OCI-LY7 (cell line): ENCODE results near the gene WNT1.

Source experiments
- CTCF ChIP-seq: fragments of 200-600 bp; sonication (generic); conservative IDR thresholded peaks from 2 replicates; pipeline ENCODE4 v1.5.1; 2014; ENCODE audit warnings: mild to moderate bottlenecking, antibody characterized with exemption, low read length, moderate library complexity, mixed read lengths
- EZH2phosphoT487 ChIP-seq: fragments of 200-600 bp; sonication (generic); IDR thresholded peaks from 2 replicates; pipeline ENCODE4 v1.6.1; 2018; ENCODE audit warnings: low read depth, borderline replicate concordance, mild to moderate bottlenecking, mixed run types, antibody characterized with exemption, low read length, moderate library complexity, mixed read lengths

GRCh38 chr12:49019443-49020324 is 41.6 kb downstream of the WNT1 start:
- TF ChIP-seq CTCF (peak; percentile 73), EZH2phosphoT487 (no peak)
